Astrocyte (in vitro differentiated cells and primary cell): ENCODE data around the gene CHST9. TPM values are rescaled to one million over a fixed set of nuclear protein-coding genes. Genes with fewer than 3 reads are reported as not detected.
"Not testable (repeated sequence)": the region's sequence is repeated elsewhere in the genome, so short reads cannot be mapped to it uniquely, and the experiment has no call there.

Experiments
- DNase-seq: peaks from one replicate; pipeline ENCODE4 v3.0.0-alpha.2; 2010; ENCODE audit warnings: low read depth
- FAIRE-seq: peaks from 2 replicates; lab custom pipeline; 2011; peaks lifted over from hg19 to GRCh38; lab: Jason Lieb, UNC
- H2AFZ ChIP-seq: 2 replicates; pipeline ENCODE4 v1.6.0; 2012; ENCODE audit warnings: low read depth, low read length, inconsistent platforms
- H3K27ac ChIP-seq: 2 replicates; pipeline ENCODE4 v1.5.1; 2011; ENCODE audit warnings: low read depth, low read length, inconsistent platforms
- H3K27me3 ChIP-seq: 2 replicates; pipeline ENCODE4 v1.6.0; 2011; ENCODE audit warnings: low read length, inconsistent platforms; ENCODE audit not compliant: insufficient read depth
- H3K36me3 ChIP-seq: 2 replicates; pipeline ENCODE4 v1.5.1; 2011; ENCODE audit warnings: low read length, inconsistent platforms; ENCODE audit not compliant: insufficient read depth
- H3K4me1 ChIP-seq: 2 replicates; pipeline ENCODE4 v1.5.1; 2011; ENCODE audit warnings: low read length, inconsistent platforms; ENCODE audit not compliant: insufficient read depth
- H3K4me2 ChIP-seq: 2 replicates; pipeline ENCODE4 v1.6.0; 2012; ENCODE audit warnings: low read length, inconsistent platforms
- H3K4me3 ChIP-seq: 2 replicates; pipeline ENCODE4 v1.5.1; 2011; ENCODE audit warnings: low read depth, mild to moderate bottlenecking, low read length, inconsistent platforms; ENCODE audit not compliant: insufficient read depth
- H3K79me2 ChIP-seq: 2 replicates; pipeline ENCODE4 v1.6.0; 2012; ENCODE audit warnings: mild to moderate bottlenecking, low read length, inconsistent platforms; ENCODE audit not compliant: insufficient read depth
- H3K9ac ChIP-seq: 2 replicates; pipeline ENCODE4 v1.6.0; 2012; ENCODE audit warnings: mild to moderate bottlenecking, low read length, inconsistent platforms
- H3K9me3 ChIP-seq: 2 replicates; pipeline ENCODE4 v1.5.1; 2012; ENCODE audit warnings: low read depth, mild to moderate bottlenecking, low read length, inconsistent platforms; ENCODE audit not compliant: insufficient read depth
- H4K20me1 ChIP-seq: 2 replicates; pipeline ENCODE4 v1.6.0; 2012; ENCODE audit warnings: low read length, inconsistent platforms; ENCODE audit not compliant: insufficient read depth
- H3K27ac Mint-ChIP-seq: one replicate; pipeline ENCODE4 v1.8.0; 2021; ENCODE audit warnings: mild to moderate bottlenecking, mixed read lengths; ENCODE audit not compliant: unreplicated experiment
- H3K27me3 Mint-ChIP-seq: one replicate; pipeline ENCODE4 v1.8.0; 2021; ENCODE audit warnings: low read depth, mixed read lengths; ENCODE audit not compliant: unreplicated experiment
- H3K36me3 Mint-ChIP-seq: one replicate; pipeline ENCODE4 v1.8.0; 2021; ENCODE audit warnings: low read depth, mixed read lengths; ENCODE audit not compliant: unreplicated experiment
- H3K4me1 Mint-ChIP-seq: one replicate; pipeline ENCODE4 v1.8.0; 2021; ENCODE audit warnings: low read depth, mixed read lengths; ENCODE audit not compliant: unreplicated experiment
- H3K4me3 Mint-ChIP-seq: one replicate; pipeline ENCODE4 v1.8.0; 2021; ENCODE audit warnings: mild to moderate bottlenecking, moderate library complexity, mixed read lengths; ENCODE audit not compliant: unreplicated experiment
- H3K9me3 Mint-ChIP-seq: one replicate; pipeline ENCODE4 v1.8.0; 2021; ENCODE audit warnings: mild to moderate bottlenecking, mixed read lengths; ENCODE audit not compliant: unreplicated experiment
- CTCF ChIP-seq: IDR thresholded peaks from 2 replicates; pipeline ENCODE4 v1.5.1; 2011; ENCODE audit warnings: low read depth, mild to moderate bottlenecking, inconsistent platforms, low read length, moderate library complexity; ENCODE audit not compliant: insufficient read depth
- EZH2 ChIP-seq: IDR thresholded peaks from 2 replicates; pipeline ENCODE4 v1.6.1; 2012; ENCODE audit warnings: mild to moderate bottlenecking, low read length, inconsistent platforms; ENCODE audit not compliant: insufficient read depth
- total RNA-seq: library from RNA; stranded (reverse); gene quantifications from 2 replicates; pipeline ENCODE4 v1.2.1, GENCODE V29; 2021

CHST9 gene
- total RNA-seq, 1 donor from 2014 or later = 1.3 TPM

GRCh38 chr18:26976206-26976605 lies 208.9 kb downstream of the CHST9 start:
- no peaks in the 10 kb centered on the region for H3K27me3 ChIP-seq
- no peak overlapping the region for H3K4me3 Mint-ChIP-seq
- H3K4me2 ChIP-seq = no peak overlapping the region
- FAIRE-seq (no peak), DNase-seq (no peak)
- H3K4me1 Mint-ChIP-seq = no peaks in the 10 kb centered on the region
- H3K9me3 ChIP-seq = no peaks in the 10 kb centered on the region
- no peak overlapping the region for H2AFZ ChIP-seq
- no peaks in the 10 kb centered on the region for H3K27me3 Mint-ChIP-seq
- H3K36me3 ChIP-seq = no peaks in the 10 kb centered on the region
- H4K20me1 ChIP-seq = no peaks in the 10 kb centered on the region
- no peak overlapping the region for H3K27ac ChIP-seq
- TF ChIP-seq EZH2 = no peak
- TF ChIP-seq CTCF = no peak
- no peak overlapping the region for H3K4me3 ChIP-seq
- H3K79me2 ChIP-seq = no peaks in the 10 kb centered on the region
- H3K27ac Mint-ChIP-seq = no peak overlapping the region
- no peaks in the 10 kb centered on the region for H3K4me1 ChIP-seq
- H3K9me3 Mint-ChIP-seq = no peaks in the 10 kb centered on the region
- H3K36me3 Mint-ChIP-seq = no peaks in the 10 kb centered on the region
- H3K9ac ChIP-seq = no peak overlapping the region

GRCh38 chr18:26972549-26972948 lies 212.6 kb downstream of the CHST9 start:
- H3K36me3 Mint-ChIP-seq, H3K27ac Mint-ChIP-seq, H3K27ac ChIP-seq, DNase-seq, H3K27me3 ChIP-seq, H3K36me3 ChIP-seq, FAIRE-seq, H4K20me1 ChIP-seq, H3K79me2 ChIP-seq, H3K27me3 Mint-ChIP-seq, H2AFZ ChIP-seq, H3K4me3 Mint-ChIP-seq, H3K4me3 ChIP-seq, H3K4me2 ChIP-seq, H3K9me3 ChIP-seq, H3K4me1 Mint-ChIP-seq, H3K9ac ChIP-seq, H3K4me1 ChIP-seq, H3K9me3 Mint-ChIP-seq: not testable (repeated sequence)

GRCh38 chr18:26971409-26971808 lies 213.7 kb downstream of the CHST9 start:
- Histone ChIP-seq H3K79me2 (no peaks in the 10 kb centered on the region), H3K4me2 (no peak overlapping the region), H3K27me3 (no peaks in the 10 kb centered on the region), H4K20me1 (no peaks in the 10 kb centered on the region), H3K4me3 (no peak overlapping the region), H3K9ac (no peak overlapping the region), H3K36me3 (no peaks in the 10 kb centered on the region), H3K4me1 (no peaks in the 10 kb centered on the region), H3K27ac (no peak overlapping the region), H3K9me3 (no peaks in the 10 kb centered on the region), H2AFZ (no peak overlapping the region)
- peak; percentile 12 for DNase-seq
- Mint-ChIP-seq H3K9me3 (no peaks in the 10 kb centered on the region), H3K27ac (no peak overlapping the region), H3K4me1 (no peaks in the 10 kb centered on the region), H3K36me3 (no peaks in the 10 kb centered on the region), H3K4me3 (no peak overlapping the region), H3K27me3 (no peaks in the 10 kb centered on the region)
- FAIRE-seq = no peak
- TF ChIP-seq EZH2 = no peak
- TF ChIP-seq CTCF = no peak
